ENCODE data around the gene ANKRD9.

Gene ANKRD9

GRCh38 chr14:102452302-102452701 lies 57.3 kb downstream of the ANKRD9 start:
- TF ChIP-seq CSDC2 (CRISPR knock-in tag; IDR thresholded peaks at IDR 0.05) (no peak), PPARA (CRISPR knock-in tag; IDR thresholded peaks at IDR 0.05; ENCODE audit: borderline replicate concordance) (no peak), RARB (CRISPR knock-in tag; IDR thresholded peaks at IDR 0.05) (no peak), TOX (CRISPR knock-in tag; IDR thresholded peaks at IDR 0.05; ENCODE audit: borderline replicate concordance) (no peak), CSRNP3 (CRISPR knock-in tag; IDR thresholded peaks at IDR 0.05) (no peak), OSR1 (CRISPR knock-in tag; IDR thresholded peaks at IDR 0.05) (no peak), ZFP30 (CRISPR knock-in tag; IDR thresholded peaks at IDR 0.05) (no peak), PATZ1 (CRISPR knock-in tag; IDR thresholded peaks at IDR 0.05; ENCODE audit: borderline replicate concordance) (no peak), ZC3H10 (CRISPR knock-in tag; IDR thresholded peaks at IDR 0.05) (no peak), ZNF565 (CRISPR knock-in tag; conservative IDR thresholded peaks at IDR 0.05; ENCODE audit: low read depth) (no peak), ISL1 (CRISPR knock-in tag; IDR thresholded peaks at IDR 0.05) (no peak), GLIS3 (CRISPR knock-in tag; IDR thresholded peaks at IDR 0.05) (no peak), TSHZ2 (CRISPR knock-in tag; IDR thresholded peaks at IDR 0.05) (no peak), ARNTL (CRISPR knock-in tag; IDR thresholded peaks at IDR 0.05; ENCODE audit: borderline replicate concordance, low read depth) (no peak), CREB5 (CRISPR knock-in tag; IDR thresholded peaks at IDR 0.05; ENCODE audit: low read depth) (no peak), TCF4 (CRISPR knock-in tag; IDR thresholded peaks at IDR 0.05; ENCODE audit: borderline replicate concordance) (no peak), BACH2 (CRISPR knock-in tag; IDR thresholded peaks at IDR 0.05; ENCODE audit: borderline replicate concordance) (no peak), ESRRG (CRISPR knock-in tag; IDR thresholded peaks at IDR 0.05) (no peak), ZNF8 (CRISPR knock-in tag; IDR thresholded peaks at IDR 0.05) (no peak), SNAI2 (CRISPR knock-in tag; IDR thresholded peaks at IDR 0.05) (no peak)
- ATAC-seq = no peak
